GM12801 (cell line): ENCODE measurements around the gene ST3GAL4.

ENCODE experiments used
- TF ChIP-seq, protein P1 (sequence below): IDR thresholded peaks from one replicate; pipeline ENCODE4 v1.5.1; 2011; ENCODE audit warnings: control low read depth; ENCODE audit not compliant: insufficient read length; ENCODE audit errors: extremely low read depth

Gene ST3GAL4

DNA sequence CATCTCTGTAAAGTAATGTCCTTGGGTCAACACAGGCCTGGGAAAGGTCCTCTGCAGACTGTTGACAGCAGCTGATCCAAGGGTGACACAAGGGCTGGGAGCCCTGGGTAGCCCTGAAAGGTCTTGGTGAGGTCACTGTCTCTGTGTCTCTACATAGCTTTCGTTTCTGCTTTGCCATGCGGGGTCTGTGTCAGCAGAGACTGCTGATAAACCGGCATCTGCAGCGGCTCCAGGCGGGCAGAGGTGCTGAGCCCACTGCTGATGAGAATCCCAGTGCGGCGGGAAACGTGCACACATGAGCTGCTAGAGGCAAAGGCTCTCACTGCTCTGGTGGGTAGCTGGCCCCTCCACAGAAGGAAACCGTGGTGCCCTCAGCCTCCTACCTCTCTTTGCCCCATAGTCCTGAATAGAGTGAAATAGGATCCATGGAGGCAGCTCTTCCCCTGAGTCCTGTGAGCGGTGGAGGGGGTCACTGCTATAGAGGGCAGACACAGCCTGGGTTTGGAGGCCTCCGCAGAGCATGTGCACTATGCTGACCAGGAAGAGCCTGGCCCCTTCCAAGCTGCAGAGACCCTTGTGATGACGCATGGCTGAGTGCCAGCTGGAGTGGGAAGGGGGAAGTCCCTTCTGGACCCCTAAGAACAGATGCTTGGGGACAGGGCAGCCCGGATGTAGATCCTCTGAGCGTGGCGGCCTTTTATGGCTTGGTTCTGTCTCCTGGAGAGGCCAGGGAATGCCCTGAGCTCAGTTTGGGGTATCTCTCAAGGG, 17.8 kb upstream of the ST3GAL4 start:
- TF ChIP-seq, protein P1, sequence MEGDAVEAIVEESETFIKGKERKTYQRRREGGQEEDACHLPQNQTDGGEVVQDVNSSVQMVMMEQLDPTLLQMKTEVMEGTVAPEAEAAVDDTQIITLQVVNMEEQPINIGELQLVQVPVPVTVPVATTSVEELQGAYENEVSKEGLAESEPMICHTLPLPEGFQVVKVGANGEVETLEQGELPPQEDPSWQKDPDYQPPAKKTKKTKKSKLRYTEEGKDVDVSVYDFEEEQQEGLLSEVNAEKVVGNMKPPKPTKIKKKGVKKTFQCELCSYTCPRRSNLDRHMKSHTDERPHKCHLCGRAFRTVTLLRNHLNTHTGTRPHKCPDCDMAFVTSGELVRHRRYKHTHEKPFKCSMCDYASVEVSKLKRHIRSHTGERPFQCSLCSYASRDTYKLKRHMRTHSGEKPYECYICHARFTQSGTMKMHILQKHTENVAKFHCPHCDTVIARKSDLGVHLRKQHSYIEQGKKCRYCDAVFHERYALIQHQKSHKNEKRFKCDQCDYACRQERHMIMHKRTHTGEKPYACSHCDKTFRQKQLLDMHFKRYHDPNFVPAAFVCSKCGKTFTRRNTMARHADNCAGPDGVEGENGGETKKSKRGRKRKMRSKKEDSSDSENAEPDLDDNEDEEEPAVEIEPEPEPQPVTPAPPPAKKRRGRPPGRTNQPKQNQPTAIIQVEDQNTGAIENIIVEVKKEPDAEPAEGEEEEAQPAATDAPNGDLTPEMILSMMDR, result no peak

DNA sequence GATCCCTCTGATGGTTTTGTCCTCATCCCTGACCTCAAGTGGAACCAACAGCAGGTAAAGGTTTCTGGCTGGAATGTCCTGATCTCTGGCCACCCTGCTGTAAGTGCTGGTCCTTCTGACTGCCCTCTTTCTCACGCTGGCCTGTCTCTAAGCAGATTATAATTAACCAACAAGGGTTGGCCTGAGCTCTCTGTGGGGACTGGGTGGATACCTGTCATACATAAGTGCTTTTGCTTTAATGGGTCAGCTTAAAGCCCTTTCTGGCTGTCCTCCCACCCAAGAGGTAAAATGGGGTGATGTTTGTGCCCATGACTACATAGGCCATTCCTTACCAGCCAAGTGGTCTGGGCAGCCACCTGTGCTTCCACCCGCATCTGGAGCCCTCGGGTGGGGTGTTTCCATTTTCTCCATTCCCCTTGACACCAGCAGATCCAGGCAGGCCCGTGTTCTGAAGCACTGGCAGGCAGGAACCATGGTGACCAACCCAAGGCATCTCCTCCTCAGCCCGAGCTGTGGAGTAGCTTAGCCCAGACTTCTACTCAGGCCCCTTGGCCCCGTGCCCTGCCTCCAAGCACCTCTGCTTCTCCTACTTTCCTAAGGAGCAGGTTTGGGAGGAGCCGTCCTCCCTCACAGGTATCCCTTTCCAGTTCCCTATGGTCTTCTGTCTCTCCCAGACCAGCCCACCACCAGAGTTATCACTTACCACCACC, 17.0 kb upstream of the ST3GAL4 start:
- TF ChIP-seq, protein P1, result no peak

DNA sequence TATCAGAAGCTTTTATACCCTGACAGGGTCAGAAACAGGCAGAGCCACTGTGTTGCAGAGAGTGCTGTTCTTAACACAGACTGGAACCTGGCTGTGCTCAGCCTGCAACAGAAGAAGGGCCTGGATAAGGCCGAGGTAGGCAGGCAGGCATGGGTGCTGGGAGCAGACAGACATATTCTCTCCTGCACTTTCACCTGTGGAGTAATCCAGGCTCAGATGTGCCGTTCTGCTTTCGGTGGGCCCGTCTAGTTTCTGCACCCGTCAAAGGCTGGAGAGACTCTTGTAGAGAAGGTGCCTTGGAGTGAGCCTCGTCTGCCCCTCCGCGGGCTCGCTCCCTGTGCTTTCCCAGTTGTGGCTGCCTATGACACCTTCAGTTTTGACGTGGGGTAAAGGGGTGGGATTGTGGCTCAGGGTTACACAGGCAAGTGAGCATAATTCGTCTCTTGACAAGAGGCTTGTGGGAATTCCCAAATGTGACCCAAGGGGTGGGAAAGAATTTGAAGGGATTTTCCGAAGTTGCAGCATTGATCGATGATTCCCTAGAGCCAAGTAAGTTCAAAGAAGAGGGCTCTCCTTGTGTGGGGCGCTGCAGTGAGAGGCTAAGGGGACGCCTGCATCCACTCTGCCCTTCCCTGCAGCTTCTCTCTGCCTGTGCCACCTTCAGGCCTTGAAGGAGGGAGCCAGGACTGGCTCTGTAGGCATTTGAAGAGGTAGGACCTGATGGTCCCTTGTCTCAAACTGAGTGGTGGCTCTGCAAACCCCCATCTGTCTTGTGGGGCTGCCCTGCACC, 16.2 kb upstream of the ST3GAL4 start:
- TF ChIP-seq, protein P1, result no peak

DNA sequence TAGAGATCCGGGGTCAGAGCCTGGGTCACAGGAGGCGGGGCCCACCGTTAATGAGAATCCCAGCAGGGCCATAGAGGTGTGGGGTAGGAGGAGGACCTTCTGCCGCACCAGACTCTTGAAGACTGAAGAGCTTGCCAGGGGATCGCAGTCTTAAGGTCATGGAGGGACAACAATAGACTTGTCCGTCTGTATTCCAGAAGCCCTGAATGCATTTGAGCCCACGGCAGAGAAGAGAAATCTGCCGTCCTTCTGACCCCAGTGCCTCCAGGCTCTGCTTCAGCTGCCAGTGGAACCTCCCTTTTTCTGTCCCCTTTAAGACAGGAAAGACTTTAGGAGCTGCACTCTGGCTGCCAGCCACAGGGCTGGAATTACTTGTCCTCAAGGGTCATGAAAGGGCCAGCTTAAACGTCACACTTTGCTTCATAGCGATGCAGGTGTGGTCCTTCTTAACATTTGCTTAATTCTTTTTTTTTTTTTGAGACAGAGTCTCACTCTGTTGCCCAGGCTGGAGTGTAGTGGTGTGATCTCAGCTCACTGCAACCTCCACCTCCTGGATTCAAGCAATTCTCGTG, 15.5 kb upstream of the ST3GAL4 start:
- TF ChIP-seq, protein P1, result no peak

DNA sequence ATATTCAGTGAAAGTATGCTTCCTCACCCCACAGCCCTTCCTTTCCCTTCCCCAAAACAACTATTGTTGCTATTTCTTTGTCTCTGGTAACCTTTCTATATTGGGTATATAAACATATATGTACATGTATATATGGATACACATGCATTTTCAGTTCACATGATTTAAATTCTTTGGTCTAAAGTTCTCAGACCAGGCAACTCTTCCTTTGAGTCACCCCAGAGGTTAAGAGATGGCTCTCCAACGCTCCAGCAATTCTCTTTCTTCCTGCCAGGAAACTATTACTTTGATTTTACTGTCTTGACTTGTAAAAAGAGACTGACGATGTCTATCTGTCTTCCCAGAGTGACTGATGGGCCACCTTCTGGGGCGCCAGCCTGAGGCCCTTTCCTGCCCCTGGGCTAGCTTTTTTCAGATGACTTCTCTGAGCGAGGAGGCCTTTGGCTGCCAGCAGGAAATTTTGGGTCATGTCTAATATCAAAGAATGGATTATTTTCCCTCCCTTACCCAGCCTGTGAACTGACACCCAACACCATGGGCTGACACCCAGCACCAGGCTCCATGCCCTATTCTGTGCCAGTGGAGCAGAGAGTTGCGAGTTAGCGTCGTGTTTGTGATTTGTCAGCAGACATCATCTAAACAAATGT, 14.4 kb upstream of the ST3GAL4 start:
- TF ChIP-seq, protein P1, result no peak

DNA sequence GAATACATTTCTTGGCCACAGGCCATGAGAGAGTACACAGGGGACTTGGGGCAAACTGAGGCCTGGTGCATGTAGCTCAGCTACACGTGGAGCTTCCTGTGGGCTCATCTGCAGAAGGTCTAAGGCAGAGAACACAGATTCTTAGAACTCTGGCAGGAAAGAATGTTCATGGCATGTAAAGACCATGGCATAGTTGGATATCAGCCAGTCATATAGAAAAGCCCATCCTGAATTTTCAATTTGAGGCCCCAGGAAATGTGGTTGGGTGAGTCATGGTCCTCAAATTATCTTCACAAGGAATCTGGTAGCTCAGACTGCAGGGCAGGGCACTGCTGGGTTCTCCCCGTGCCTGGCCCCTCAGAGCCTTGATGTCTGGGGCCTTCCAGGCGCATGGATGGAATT, 13.7 kb upstream of the ST3GAL4 start:
- TF ChIP-seq, protein P1, result no peak
